8988T (cell line): ENCODE results near the gene PCLO.
"Not testable (repeated sequence)": the region's sequence is repeated elsewhere in the genome, so short reads cannot be mapped to it uniquely, and the experiment has no call there.

Source experiments
- DNase-seq: peaks from one replicate; pipeline ENCODE4 v3.0.0; 2011

The PCLO gene

GRCh38 chr7:82715344-82715743 is 447.3 kb downstream of the PCLO start:
- no peak for DNase-seq

- DNase-seq: no peak
Measured at GRCh38 chr7:82714883-82715282, 447.8 kb downstream of the PCLO start.

GRCh38 chr7:82713506-82713905 is 449.2 kb downstream of the PCLO start:
- DNase-seq: no peak

GRCh38 chr7:82706344-82706743 is 456.3 kb downstream of the PCLO start:
- DNase-seq: not testable (repeated sequence)

GRCh38 chr7:82705517-82706260 is 457.0 kb downstream of the PCLO start:
- DNase-seq: no peak

GRCh38 chr7:82704121-82704520 is 458.6 kb downstream of the PCLO start:
- no peak for DNase-seq
